Loucy (cell line): ENCODE results near the gene VAPB.

Experiments used
- H2AFZ ChIP-seq: fragments of 200-600 bp; sonication (generic); 2 replicates; pipeline ENCODE4 v1.6.0; 2016; ENCODE audit warnings: antibody characterized with exemption, mild to moderate bottlenecking, low read length, moderate library complexity
- H3F3A ChIP-seq: fragments of 200-600 bp; 2 replicates; pipeline ENCODE4 v1.6.0; 2016; ENCODE audit warnings: antibody characterized with exemption, low read depth, mild to moderate bottlenecking
- H3K27me3 ChIP-seq: fragments of 200-600 bp; sonication (generic); 2 replicates; pipeline ENCODE4 v1.6.1; 2014; ENCODE audit warnings: low read length, mild to moderate bottlenecking; ENCODE audit not compliant: insufficient read depth, poor library complexity, severe bottlenecking
- H3K36me3 ChIP-seq: fragments of 200-600 bp; sonication (generic); 2 replicates; pipeline ENCODE4 v1.6.1; 2016; ENCODE audit warnings: low read length; ENCODE audit not compliant: insufficient read depth
- H3K4me1 ChIP-seq: fragments of 200-600 bp; sonication (generic); 2 replicates; pipeline ENCODE4 v1.5.1; 2014; ENCODE audit warnings: low read length, mild to moderate bottlenecking; ENCODE audit not compliant: insufficient read depth, poor library complexity, severe bottlenecking
- H3K4me2 ChIP-seq: fragments of 200-600 bp; sonication (generic); 2 replicates; pipeline ENCODE4 v1.6.0; 2014; ENCODE audit warnings: antibody characterized with exemption, low read length, low read depth, mild to moderate bottlenecking; ENCODE audit not compliant: poor library complexity, severe bottlenecking
- H3K4me3 ChIP-seq: fragments of 200-600 bp; sonication (generic); 2 replicates; pipeline ENCODE4 v1.5.1; 2014; ENCODE audit warnings: low read length, mild to moderate bottlenecking, mixed read lengths; ENCODE audit not compliant: poor library complexity, severe bottlenecking
- H3K79me2 ChIP-seq: fragments of 200-600 bp; sonication (generic); 2 replicates; pipeline ENCODE4 v1.6.1; 2014; ENCODE audit warnings: low read length; ENCODE audit not compliant: insufficient read depth
- H3K9ac ChIP-seq: fragments of 200-600 bp; sonication (generic); 2 replicates; pipeline ENCODE4 v1.6.0; 2014; ENCODE audit warnings: mild to moderate bottlenecking, low read depth, low read length, moderate library complexity; ENCODE audit not compliant: poor library complexity, severe bottlenecking
- H3K9me2 ChIP-seq: fragments of 200-600 bp; sonication (generic); replicated peaks from 2 replicates; pipeline ENCODE4 v1.6.1; 2016; ENCODE audit warnings: low read depth, low read length, mixed read lengths
- H3K9me3 ChIP-seq: fragments of 200-600 bp; sonication (generic); 2 replicates; pipeline ENCODE4 v1.6.1; 2014; ENCODE audit warnings: mild to moderate bottlenecking, antibody characterized with exemption, low read length, low read depth; ENCODE audit not compliant: insufficient read depth
- H4K20me1 ChIP-seq: fragments of 200-600 bp; sonication (generic); 2 replicates; pipeline ENCODE4 v1.6.0; 2014; ENCODE audit warnings: antibody characterized with exemption, low read length, mild to moderate bottlenecking; ENCODE audit not compliant: insufficient read depth, poor library complexity, severe bottlenecking
- CTCF ChIP-seq: fragments of 200-600 bp; sonication (generic); conservative IDR thresholded peaks from 2 replicates; pipeline ENCODE4 v1.5.1; 2014; ENCODE audit warnings: mild to moderate bottlenecking, antibody characterized with exemption, low read length
- EZH2phosphoT487 ChIP-seq: fragments of 200-600 bp; IDR thresholded peaks from 2 replicates; pipeline ENCODE4 v1.6.1; 2018; ENCODE audit warnings: antibody characterized with exemption, mild to moderate bottlenecking, moderate library complexity, borderline replicate concordance

The VAPB gene

DNA sequence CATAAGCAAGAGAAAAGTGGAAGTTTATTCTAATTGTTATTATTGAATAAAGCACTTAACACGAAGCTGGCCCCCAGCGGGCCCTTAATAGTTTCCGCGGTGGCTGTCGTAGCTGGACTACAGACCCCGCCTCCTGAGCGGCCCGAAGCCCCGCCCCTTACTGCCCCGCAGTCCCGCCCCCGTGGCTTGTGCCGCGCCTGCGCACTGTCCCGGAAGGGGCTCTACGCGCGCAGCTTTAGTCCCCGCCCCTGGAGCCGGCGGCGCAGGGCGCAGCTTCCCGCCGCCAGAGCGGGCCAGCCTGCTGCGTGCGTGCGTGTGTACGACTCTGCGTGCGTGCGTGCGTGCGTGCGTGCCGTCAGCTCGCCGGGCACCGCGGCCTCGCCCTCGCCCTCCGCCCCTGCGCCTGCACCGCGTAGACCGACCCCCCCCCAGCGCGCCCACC is at the start of gene VAPB:
VAPB (plus strand) TSS at position 348 of the 442 bp plus-strand sequence. CDS start 231 bp downstream, outside the sequence.
- Histone ChIP-seq H4K20me1 (peaks cover 44% of the 10 kb centered on the region), H2AFZ (peak within 1 kb of the TSS; percentile 99), H3K9ac (peak within 1 kb of the TSS; percentile 96), H3K4me1 (peaks cover 48% of the 10 kb centered on the region), H3K9me2 (no peaks in the 10 kb centered on the region), H3K4me2 (peak within 1 kb of the TSS; percentile 96), H3K79me2 (peaks cover 49% of the 10 kb centered on the region), H3K36me3 (no peaks in the 10 kb centered on the region), H3K27me3 (peaks cover 7% of the 10 kb centered on the region), H3K9me3 (no peaks in the 10 kb centered on the region), H3K4me3 (peak within 1 kb of the TSS; percentile 94), H3F3A (no peaks in the 10 kb centered on the region)
- TF ChIP-seq CTCF (no peak), EZH2phosphoT487 (no peak)

GRCh38 chr20:58339741-58340140 is 49.3 kb upstream of the VAPB start:
- H2AFZ ChIP-seq: no peak overlapping the region
- no peaks in the 10 kb centered on the region for H3F3A ChIP-seq
- H3K4me3 ChIP-seq: no peak overlapping the region
- no peak for TF ChIP-seq CTCF
- no peak for TF ChIP-seq EZH2phosphoT487
- H3K9ac ChIP-seq: no peak overlapping the region
- peaks cover 56% of the 10 kb centered on the region; the same call in 1 of the 2 replicates for H3K79me2 ChIP-seq
- H3K4me2 ChIP-seq: no peak overlapping the region
- peaks cover 6% of the 10 kb centered on the region for H4K20me1 ChIP-seq
- no peaks in the 10 kb centered on the region for H3K9me2 ChIP-seq
- no peaks in the 10 kb centered on the region for H3K9me3 ChIP-seq
- H3K4me1 ChIP-seq: peaks cover 6% of the 10 kb centered on the region
- H3K36me3 ChIP-seq: peaks cover 8% of the 10 kb centered on the region; the same call in 1 of the 2 replicates
- no peaks in the 10 kb centered on the region for H3K27me3 ChIP-seq

- H3K9me3 ChIP-seq: no peaks in the 10 kb centered on the region
- no peaks in the 10 kb centered on the region for H3F3A ChIP-seq
- peaks cover 6% of the 10 kb centered on the region for H4K20me1 ChIP-seq
- H3K79me2 ChIP-seq: peaks cover 52% of the 10 kb centered on the region; the same call in 1 of the 2 replicates
- no peak overlapping the region for H2AFZ ChIP-seq
- H3K4me3 ChIP-seq: no peak overlapping the region
- H3K4me2 ChIP-seq: no peak overlapping the region
- TF ChIP-seq EZH2phosphoT487 (no peak), CTCF (no peak)
- H3K9me2 ChIP-seq: no peaks in the 10 kb centered on the region
- peaks cover 6% of the 10 kb centered on the region for H3K4me1 ChIP-seq
- H3K27me3 ChIP-seq: no peaks in the 10 kb centered on the region
- peaks cover 12% of the 10 kb centered on the region; the same call in 1 of the 2 replicates for H3K36me3 ChIP-seq
- H3K9ac ChIP-seq: no peak overlapping the region
These were observed 48.9 kb upstream of the VAPB start for GRCh38 chr20:58340151-58340550.
